CD4-positive, alpha-beta T cell treated with Interleukin-2 at 100 ng/mL for 4 hours (primary cell): ENCODE measurements around the gene SLC9A3.

Experiments used
- DNase-seq: peaks from one replicate; pipeline ENCODE4 v3.0.0-alpha.2; 2020; ENCODE audit warnings: low spot score

The SLC9A3 gene

GRCh38 chr5:428754-429452 is 95.3 kb downstream of the SLC9A3 start:
- DNase-seq = no peak

DNA sequence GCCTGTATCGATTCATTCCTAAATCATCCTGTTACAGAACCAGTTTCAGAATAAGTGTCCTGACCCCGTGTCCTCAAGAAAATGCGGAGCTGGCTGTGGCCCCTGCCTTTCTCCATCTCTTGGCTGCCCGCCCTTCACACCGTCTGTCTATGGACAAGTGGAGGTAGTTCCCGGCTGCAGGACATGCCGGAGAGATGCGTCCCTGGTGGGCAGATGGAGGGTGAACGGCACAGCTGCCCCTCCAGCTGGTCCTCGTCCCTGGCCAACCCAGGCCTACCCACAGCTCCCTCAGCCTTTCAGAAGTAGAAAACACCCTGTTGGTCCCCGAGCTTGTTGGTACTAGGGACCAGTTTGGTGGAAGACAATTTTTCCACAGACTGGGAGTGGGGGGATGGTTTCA is 96.0 kb downstream of the SLC9A3 start:
- no peak for DNase-seq

- no peak for DNase-seq
Measured at GRCh38 chr5:427415-428087, 96.7 kb downstream of the SLC9A3 start.

GRCh38 chr5:426392-426976 is 97.8 kb downstream of the SLC9A3 start:
- DNase-seq = no peak

- DNase-seq = peak; percentile 4
Measured at GRCh38 chr5:425714-426113, 98.5 kb downstream of the SLC9A3 start.

- DNase-seq = no peak
Measured at GRCh38 chr5:424301-425110, 99.7 kb downstream of the SLC9A3 start.

- no peak for DNase-seq
Measured at GRCh38 chr5:423626-424261, 100.5 kb downstream of the SLC9A3 start.

DNA sequence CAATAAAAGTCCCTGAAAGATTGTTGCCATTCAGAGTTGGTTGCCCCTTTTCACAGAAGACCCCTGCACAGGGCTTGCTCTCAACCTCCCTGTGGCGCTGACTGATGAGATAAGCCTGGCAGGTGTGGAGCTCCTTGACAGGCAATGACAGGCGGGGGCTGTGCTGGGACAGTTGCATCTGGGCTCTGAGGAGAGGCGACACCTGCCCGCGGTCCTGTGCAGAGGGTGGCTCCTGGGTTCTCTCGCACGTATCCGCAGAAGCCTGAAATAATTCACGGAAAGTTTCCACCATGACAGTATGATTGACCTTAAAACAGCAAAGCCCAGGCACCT is 101.0 kb downstream of the SLC9A3 start:
- no peak for DNase-seq

- no peak for DNase-seq
Measured at GRCh38 chr5:422323-423232, 101.7 kb downstream of the SLC9A3 start.

GRCh38 chr5:421901-422300 is 102.3 kb downstream of the SLC9A3 start:
- no peak for DNase-seq

DNA sequence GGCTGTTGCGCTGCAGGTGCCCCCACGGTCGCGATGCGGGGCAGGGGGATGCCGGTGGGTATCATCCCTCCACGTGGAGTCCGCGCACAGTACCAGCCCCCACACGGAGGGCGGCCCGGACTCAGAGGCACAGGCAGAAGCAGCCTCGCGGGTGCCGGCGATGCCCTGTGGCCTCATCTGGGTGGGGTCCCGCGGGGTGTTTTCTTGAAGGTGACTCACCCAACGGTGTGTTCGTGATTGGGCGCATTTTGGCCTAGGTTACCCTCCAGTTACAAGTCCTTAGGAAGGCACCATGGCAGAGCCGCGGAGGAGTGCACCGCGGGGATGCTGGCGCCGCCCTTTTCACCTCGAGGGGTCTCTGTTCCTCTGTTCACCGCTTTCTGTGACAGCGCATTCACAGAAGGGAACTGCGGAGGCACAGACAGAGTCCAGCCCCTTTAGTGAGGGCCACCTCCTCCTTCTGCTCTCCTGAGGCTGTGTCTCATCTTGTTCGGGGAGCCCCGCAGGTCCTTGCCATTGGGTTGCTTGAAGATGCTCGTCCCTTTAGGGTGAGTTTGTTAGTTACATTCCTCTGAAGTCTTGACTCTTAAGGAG is 102.9 kb downstream of the SLC9A3 start:
- DNase-seq = no peak

DNA sequence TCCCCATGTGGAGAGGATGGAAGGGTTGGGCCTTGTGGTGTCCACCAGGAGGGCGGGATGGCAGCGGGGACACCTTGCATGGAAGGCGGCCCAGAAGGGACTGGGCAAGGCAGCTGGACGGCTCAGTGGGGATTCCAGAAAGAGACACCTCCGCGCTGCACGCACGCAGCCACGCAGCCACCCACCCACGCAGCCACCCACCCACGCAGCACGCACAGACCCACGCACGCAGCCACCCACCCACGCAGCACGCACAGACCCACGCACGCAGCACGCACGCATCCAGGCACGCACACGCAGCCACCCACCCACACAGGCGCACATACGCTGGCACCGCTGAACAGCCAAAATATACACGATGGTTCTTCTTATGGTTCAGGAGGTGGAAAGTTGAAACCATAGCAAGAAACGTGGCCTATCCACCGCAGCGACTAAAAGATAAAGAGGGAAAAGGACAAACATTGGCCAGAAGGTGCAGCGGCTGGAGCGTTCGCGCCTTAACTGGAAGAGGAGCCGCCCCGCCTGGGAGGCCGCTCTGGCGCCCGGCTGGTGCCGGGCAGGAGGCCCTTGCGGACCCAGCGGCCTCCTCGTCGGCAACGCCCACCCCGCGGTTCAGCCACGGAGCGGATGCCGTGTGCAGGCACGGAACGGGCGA is 103.5 kb downstream of the SLC9A3 start:
- DNase-seq = no peak
